Right forelimb (tissue), 1 donor: ENCODE results near the gene GCKR.

Source experiments
- DNase-seq: peaks from one replicate; pipeline ENCODE4 v3.0.0-alpha.2; 2018

Gene GCKR, protein sequence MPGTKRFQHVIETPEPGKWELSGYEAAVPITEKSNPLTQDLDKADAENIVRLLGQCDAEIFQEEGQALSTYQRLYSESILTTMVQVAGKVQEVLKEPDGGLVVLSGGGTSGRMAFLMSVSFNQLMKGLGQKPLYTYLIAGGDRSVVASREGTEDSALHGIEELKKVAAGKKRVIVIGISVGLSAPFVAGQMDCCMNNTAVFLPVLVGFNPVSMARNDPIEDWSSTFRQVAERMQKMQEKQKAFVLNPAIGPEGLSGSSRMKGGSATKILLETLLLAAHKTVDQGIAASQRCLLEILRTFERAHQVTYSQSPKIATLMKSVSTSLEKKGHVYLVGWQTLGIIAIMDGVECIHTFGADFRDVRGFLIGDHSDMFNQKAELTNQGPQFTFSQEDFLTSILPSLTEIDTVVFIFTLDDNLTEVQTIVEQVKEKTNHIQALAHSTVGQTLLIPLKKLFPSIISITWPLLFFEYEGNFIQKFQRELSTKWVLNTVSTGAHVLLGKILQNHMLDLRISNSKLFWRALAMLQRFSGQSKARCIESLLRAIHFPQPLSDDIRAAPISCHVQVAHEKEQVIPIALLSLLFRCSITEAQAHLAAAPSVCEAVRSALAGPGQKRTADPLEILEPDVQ

DNA sequence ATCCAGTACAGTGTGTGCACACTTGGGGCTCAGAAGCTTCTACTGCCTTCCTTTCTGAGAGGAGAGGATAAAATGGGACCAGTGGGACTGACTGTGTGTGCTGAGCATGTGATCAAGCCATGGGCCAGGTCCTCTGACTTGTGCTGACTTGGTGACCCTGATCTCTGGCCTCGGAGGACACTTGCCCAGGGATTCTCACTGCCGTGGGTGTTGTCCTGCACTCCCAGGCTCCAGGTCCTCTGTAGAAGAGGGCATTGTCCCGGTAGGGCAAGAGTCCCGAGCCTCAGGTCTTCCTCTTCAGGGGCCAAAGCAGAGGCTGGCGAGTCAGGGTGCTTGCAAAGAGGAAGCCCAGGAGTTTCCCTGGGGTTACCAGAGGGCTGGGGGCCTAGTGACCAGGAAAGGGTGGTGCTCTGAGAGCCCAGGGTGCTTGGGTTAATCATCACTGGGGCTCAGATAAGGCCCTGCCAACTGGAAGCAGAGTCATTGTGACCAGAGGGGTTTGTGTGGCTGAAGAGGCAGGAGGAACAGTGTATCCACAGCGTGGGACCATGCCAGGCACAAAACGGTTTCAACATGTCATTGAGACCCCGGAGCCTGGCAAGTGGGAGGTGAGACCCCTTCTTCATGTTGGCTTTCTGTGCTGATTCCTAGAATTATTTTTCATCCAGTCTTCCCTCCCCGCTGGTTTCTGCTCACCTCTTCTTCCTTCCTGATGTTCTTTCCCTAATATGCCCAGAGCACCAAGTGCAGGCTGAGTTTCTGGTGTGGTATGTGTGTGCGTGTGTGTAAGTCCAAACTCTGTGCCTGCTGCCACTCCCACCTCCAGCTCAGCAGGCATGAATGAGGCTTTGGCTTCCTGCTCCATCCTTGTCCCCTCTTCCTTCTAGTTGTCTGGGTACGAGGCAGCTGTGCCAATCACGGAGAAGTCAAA lies at the start of gene GCKR:
TSS of gene GCKR (plus strand) at position 483 of the 931 bp plus-strand sequence. CDS start at position 549, 66 bp downstream.
- DNase-seq = no peak

DNA sequence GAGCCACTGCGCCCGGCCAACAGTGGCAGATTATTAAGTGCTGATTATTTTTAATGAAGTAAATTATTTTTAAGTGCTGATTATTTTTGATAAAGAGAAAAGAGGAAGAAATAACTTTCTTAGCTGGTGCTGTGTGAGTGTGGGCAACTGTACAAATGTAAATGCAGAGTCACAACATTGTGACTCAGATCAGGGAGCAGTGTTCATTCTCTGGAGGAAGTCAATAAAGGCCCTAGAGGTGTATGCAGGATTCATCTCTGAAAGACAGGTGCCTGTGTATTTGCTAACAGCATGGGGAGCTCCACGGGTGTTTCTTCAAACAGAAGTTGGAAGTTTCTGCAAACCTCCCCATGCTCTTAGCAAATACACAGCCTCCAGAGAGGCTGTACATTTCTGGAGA lies 48.3 kb upstream of the GCKR start:
- DNase-seq = no peak

DNA sequence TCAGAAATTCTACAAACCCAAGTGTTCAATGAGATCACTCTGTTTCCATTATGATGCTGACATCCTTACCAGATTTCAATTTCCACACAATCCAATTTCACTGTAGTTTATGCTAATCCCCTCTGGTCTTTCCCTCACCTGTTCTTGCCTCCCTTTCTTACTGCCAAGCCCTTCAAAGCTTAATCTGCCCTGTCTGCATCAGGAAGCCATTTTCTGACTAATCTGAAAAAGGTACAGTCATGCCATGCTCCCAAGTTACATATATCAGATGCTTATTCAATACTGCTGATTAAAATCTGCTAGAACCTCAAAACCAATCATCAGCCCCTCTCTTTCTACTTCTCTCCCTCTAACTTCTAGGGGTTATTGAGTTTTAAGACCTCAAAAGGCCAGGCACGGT lies 45.5 kb upstream of the GCKR start:
- DNase-seq = no peak

DNA sequence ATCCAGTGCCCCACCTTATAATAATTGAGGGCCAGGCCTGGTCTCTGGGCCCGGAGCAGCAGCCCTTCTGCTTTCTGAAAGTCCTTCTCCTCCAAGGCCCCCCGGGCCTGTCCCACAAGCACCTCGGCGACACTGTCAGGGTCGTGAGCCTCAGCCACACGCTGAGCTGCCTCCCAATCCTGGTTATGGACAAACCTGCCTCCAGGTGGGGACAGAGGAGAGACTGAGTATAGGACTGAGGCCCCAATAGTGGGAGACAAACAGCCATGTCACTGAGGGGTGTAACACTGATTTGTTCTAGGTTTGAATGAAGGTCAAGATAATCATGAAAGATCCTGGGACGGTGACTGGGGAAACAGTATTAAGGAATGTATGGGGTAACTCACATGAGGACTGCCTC lies 42.7 kb upstream of the GCKR start:
- DNase-seq = no peak

DNA sequence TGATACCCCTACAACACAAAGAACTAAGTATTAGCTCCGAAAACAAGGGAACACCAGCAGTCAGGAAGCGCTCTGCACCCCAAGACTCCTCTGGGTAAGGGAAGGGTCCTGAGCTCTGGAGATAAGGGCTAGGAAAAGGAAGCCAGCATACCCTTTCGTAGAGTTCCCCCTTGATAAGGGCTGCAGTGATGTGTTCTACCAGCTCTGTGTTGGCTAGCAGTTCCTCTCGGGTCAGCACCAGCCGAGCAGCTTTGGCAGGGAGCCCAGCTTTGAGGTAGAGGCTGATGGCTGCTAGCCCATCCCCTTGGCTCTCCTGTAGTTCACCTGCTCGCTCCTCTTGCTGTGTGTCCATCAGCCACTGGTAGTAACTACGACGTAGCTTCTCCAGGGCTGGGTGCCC lies 35.5 kb upstream of the GCKR start:
- DNase-seq = no peak

DNA sequence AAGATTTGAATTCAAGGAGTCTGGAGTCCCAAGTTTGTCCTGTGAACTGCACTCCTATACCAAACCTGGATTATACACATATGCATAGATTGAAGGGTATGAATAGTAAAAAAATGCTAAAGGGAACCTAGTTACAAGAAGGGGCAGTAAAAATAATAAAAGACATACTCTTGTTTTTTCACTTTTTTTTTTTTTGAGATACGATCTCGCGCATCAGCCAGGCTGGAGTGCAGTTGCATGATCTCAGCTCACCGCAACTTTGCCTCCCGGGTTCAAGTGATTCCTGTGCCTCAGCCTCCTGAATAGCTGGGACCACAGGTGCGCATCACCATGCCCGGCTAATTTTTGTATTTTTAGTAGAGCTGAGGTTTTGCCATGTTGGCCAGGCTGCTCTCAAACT lies 32.2 kb upstream of the GCKR start:
- no peak for DNase-seq

DNA sequence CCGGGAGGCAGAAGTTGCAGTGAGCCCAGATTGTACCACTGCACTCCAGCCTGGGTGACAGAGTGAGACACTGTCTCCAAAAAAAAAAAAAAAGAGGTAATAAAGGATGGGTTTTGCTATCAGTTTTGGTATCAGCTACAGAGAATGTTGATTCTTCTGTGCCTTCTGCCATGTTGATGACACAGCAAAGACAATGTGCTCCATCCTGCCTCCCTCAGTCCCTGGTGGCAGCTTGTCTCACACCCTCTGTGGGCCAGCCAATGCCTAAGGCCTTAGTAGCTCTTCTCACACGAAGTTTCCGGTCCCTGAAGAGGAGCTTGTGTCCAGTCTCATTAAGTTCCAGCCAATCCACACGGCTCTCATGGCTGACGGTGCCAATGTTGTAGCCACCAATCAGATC lies 24.7 kb upstream of the GCKR start:
- DNase-seq = no peak

DNA sequence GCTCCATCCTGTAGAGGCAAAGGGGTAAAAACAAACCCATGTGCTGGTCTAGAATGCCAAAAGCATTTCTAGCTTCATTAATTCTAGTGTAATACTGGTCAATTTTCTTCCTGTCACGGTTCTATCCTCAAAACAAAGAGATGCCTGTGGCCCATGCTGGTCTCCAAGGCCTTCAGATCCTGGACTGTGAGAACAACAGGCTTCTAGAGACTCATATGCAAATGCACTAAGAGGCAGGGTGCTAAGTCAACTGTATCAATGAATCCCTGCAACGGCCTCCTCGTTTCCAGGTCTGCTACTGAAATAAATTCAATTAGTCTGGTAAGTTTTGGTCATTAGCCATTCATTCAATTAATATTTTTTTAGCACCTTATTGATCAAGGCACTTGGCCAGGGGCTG lies 11.1 kb upstream of the GCKR start:
- DNase-seq = no peak

DNA sequence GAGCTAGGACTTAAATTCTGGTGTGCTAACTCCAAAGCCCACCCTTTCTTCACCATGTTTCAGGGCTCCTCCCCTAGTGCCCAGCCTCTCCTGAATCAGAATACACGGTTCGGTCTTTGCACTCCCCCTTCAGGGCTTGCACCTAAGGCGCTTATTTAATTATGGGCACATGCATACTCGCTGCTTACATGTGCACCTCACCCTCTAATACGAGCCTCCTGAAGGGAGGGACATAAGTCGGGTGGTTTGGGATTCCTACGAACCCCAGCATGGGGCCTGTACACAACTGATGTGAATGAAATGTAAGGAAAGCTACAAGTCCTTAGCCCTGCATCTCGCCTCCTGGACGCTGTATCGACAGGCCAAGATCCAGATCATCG lies 7.5 kb upstream of the GCKR start:
- peak; percentile 49 for DNase-seq

DNA sequence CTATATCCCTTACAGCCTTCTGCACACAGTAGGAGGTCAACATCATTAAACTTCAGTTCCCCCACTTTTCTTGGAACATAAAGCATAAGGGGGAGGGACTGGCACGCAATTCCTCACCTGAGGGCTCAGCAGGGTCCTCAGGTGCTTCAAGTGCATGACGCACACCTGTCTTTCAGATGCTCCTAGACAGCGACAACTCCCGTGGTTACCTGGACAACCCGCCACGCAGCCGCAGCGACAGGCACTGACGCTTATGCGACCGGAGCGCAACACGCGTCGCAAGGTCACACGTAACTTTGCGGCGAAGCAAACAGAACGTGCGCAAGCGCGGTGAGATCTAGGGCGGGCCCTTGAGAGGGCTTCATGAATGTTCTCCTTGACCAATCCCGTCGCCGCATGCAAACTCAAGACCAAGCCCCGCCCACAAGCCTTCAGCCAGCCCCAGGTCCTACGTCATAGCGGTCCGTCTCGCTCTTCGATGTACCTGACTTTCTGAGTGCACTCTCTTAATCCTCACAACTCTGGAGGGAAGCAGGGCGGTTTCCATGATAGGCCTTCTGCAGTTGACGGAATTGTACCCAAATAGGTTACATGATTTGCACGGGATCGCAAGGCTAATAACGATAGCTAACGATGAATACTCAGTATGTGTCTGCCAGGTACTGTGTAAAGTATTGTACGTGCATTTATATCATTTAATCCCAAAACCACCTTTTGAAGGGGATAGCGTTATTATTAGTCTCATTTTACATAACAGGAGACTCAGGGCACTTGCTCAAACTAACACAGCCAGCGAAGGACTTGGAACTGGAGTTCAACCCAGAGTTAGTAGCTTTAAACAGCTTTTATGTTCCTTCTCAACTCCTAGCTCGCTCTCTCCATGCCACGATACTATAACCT lies 6.9 kb upstream of the GCKR start, which contains the start of gene IFT172:
TSS of gene IFT172 (minus strand) at position 246 of the 900 bp plus-strand sequence. CDS start at position 156, 90 bp downstream.
- DNase-seq = peak; percentile 94

DNA sequence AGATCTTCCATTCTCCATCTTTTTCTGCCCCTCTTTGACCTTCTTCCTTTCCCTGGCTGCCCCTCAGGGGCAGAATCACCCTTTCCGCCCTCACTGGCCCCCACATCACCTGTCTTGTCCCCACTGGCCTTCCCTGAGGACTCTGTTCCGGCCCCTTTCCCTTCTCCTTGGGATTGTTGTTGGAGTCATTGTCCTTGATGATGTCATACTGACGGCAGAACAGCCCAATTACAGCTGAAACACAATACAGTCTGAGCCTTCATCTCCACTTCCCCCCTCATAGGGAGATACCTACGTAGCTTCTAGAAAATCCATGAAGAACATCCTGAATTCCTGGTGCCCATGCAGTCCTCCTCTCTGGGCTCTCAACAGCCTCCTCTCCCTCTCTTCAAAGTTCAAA lies 4.1 kb upstream of the GCKR start:
- DNase-seq = no peak

DNA sequence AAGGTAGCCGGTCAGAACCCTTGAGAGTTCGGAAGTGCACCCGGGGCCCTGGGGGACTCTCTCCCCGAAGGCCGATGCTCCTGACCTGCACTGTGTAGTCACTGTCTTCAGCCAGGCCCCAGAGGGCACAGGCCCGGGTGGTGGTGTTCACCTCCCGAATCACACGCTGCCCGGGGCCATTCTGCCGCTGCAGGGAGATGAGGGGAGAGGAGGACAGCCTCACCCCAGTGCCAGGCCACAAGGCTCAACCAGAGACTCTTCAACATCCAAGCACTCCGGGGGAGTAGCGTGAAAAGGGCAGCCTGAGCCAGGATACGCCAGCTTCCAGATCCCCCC lies 2.7 kb upstream of the GCKR start:
- DNase-seq = no peak

DNA sequence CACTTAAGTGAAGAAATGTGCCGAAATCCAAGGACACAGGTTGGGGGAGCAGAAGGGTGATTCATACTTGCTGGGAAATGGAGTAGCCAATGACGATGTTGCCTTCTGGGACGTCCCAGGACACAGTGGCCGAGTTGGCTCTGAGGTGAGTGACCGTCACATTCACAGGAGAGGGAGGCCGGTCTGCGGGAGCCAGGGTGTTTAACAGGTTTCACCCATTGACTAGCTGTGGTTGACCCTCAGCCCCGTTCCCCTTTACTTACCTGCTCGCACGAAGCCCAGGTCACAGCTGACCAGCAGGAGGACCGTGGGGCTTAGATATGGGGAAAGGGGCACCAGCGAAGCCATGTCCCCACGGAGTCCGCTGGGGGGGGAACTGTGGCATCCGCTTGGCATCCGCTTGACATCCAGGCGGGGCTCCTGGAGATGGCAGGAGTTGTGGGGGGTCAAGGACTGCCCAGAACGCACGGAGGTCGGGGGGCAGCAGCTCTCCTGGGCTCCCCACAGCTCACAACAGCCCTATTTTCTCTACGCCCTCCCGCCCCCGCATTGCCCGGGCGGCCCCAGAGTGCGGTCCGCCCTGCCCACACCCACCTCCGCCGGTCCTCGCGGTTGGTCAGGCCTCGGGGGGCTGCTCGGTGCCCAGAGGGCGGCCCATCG lies 2.2 kb upstream of the GCKR start:
- no peak for DNase-seq

DNA sequence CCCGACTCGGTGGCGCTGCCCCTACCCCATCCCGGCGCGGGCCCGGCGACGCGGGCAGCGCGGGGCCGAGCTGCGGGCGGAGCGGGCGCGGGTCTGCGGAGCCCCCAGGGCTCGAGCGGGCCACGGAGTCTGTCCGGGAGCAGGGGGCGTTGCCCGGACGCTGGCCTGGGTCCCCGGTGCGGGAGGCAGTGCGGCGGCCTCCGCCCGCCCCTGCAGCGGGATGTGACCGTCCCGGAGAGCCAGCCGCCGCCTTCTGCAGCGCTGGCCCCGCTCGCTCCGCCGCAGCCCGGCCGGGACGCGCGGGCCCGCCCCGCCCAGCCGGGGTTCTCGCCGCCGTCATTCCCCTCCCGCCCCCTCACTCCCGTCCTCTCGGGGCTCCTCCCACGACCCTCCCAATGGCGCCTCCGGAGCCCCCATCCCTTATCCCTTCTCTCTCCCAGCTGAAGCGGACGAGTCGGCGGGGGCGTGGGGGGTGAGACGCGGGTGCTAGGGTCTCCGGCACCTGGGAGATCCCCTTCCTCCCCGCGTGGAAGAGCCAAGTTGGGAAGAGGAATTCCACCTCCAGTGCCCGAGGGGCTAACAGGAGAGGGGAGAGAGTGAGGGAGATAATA lies 1.6 kb upstream of the GCKR start, which contains the start of gene FNDC4:
TSS of gene FNDC4 (minus strand) at position 257 of the 611 bp plus-strand sequence. CDS start 521 bp downstream, outside the sequence.
- peak; percentile 74 for DNase-seq

DNA sequence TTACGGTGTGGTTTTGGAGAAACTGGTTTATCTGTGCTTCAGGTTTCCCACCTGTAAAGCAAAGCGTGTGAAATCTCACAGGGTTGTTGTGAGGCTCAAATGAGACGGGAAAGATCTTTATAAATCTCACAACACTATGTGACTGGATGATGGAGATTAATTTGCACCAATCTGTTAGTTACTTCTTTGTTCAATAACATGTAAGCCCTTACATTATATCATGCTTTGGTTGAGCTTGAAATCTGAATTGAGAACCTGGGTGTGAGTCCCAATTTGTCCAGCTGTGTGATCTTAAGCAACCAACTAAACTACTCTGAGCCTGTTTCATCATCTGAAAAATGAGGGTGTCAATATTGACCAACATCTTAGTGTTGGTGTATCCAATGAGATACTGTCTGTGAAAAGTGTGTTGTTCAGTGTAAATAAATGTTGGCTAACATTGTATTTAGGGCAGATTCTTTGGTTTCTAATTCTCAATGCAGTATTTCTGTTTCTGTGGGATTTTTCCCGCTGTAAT lies 741 bp upstream of the GCKR start:
- DNase-seq = no peak

DNA sequence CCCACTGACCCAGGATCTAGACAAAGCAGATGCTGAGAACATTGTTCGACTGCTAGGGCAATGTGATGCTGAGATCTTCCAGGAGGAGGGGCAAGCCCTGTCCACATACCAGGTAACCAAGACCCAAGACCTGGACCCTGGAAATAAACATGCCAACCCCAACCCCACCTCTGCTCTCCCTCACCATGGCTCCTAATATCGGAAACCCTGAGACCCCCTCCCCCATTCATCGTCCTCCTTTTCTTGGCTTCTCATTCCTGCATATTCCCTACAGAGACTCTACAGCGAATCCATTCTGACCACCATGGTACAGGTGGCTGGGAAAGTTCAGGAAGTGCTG lies 619 bp downstream of the GCKR start:
- no peak for DNase-seq

DNA sequence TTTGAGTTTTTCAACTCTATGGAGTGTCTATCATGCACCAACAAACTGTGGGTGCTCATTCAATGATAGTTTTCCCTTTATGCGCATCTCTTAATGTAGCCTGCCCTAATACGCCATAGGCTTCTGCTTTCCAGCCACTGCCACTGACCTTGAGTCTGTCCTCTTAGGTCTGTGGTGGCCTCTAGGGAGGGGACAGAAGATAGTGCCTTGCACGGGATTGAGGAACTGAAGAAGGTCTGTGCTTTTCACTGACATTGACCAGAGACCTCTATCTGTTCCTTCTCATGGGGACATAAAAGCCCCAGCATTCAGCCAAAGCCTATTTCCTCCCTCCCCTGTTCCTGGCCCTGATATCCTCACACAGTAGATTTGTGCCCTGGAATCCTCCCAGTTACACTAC lies 2.3 kb downstream of the GCKR start:
- DNase-seq = no peak

DNA sequence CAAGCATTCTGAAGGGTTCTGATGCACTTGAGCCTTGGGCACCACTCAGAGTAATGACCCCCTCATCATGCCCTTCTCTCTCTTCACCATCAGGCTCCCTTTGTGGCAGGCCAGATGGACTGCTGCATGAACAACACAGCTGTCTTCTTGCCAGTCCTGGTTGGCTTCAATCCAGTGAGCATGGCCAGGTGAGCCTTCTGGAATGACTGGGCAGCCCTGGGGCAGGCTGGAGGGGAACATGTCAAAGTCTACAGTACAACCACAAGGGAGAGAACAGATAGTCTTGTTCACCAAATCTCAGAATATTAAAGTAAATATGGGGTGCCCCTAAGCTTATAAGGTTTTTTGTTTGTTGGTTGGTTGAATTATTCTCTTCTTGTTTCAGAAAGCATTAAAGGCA lies 4.4 kb downstream of the GCKR start:
- DNase-seq = no peak

DNA sequence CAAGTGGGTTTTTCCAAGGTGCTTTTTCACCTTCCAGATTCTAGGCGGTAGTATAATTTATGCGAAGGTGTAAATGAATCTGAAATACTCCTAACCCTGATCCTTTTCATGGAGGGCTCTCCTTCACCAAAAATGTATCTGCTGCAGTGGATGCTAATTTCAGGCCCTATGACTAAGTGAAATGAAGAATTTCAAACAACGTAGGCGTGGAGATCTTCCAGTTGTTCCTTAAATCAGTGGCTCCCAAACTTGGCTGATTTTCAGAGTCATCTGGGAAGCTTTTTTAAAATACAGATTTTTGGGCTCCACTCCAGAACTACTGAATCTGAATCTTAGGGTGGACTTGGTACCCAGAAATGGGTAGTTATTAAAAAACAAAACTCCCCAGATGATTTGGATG lies 5.5 kb downstream of the GCKR start:
- no peak for DNase-seq

DNA sequence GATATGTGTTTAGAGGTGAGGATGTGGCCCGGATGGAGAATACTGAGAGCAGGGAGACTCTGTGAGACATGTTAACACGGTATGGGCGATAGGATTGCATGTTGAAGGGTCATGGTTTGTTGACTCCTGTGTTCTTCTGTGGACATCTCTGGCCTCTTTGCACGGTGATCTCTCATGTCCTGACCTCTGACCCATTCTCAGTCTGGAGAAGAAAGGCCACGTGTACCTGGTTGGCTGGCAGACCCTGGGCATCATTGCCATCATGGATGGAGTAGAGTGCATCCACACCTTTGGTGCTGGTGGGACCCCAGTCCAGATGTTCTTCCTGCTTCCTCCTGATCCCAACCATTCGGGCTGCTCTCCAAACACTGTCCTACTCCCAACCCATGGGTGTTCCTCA lies 9.9 kb downstream of the GCKR start:
- DNase-seq = no peak

DNA sequence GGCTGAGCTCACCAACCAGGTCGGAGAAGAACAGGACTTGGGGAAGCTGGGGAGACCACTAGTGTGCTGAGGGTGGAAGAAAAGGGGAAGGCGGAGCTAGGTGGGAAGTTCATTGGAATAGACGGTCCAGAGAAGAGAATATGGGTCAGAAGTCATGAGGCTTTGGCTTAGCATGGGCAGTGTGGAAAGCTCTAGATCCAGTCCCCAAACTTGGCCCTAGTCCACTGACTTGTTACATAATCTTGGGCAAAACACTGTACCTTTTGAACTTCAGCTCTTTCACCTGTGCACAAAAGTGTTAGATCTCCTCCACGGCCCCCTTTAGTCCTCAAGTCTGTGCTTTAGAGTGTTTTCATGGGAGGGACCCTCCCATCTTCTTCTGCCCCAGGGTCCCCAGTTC lies 10.7 kb downstream of the GCKR start:
- no peak for DNase-seq
